PC-9 (cell line): Measurements from ENCODE around the gene ADAMTS3. TPM values are rescaled to one million over a fixed set of nuclear protein-coding genes. Genes with fewer than 3 reads are reported as not detected.

Source experiments
- BruUV-seq: library from RNA; stranded (reverse); fragments of 400-500 nt; replicated peaks from 2 replicates; lab custom pipeline; 2021; lab: Mats Ljungman, UMichigan
- CTCF ChIA-PET: fragments of 300-600 bp; sonication (Branson Sonifier 250); formaldehyde crosslinking; loops from one replicate; lab custom pipeline; 2022; ENCODE audit warnings: antibody characterized with exemption; lab: Charles Lee
- POLR2A ChIA-PET: fragments of 300-600 bp; sonication (Branson Sonifier 250); formaldehyde crosslinking; loops from one replicate; lab custom pipeline; 2022; ENCODE audit warnings: antibody characterized with exemption; ENCODE audit not compliant: unreplicated experiment; lab: Charles Lee
- DNase-seq, 2 experiments: peaks; one replicate each; pipeline versions ENCODE4 v3.0.0 to v3.0.0-alpha.2; 2015 to 2022; ENCODE audit warnings: mixed read lengths in 1 of 2
- H2AFZ ChIP-seq: fragments of 200-600 bp; sonication (generic); 2 replicates; pipeline ENCODE4 v1.8.1; 2017; ENCODE audit warnings: antibody characterized with exemption
- H3F3A ChIP-seq: fragments of 200-600 bp; sonication (generic); 2 replicates; pipeline ENCODE4 v1.8.1; 2017; ENCODE audit warnings: antibody characterized with exemption, mild to moderate bottlenecking, low read depth; ENCODE audit not compliant: insufficient read depth
- H3K27ac ChIP-seq: fragments of 200-600 bp; sonication (generic); 2 replicates; pipeline ENCODE4 v1.6.1; 2016; ENCODE audit warnings: mixed run types
- H3K27me3 ChIP-seq: fragments of 200-600 bp; sonication (generic); 2 replicates; pipeline ENCODE4 v1.6.1; 2016; ENCODE audit warnings: low read depth, mixed run types; ENCODE audit not compliant: insufficient read depth
- H3K36me3 ChIP-seq: fragments of 200-600 bp; sonication (generic); 2 replicates; pipeline ENCODE4 v1.6.1; 2016; ENCODE audit warnings: low read depth, mixed run types
- H3K4me1 ChIP-seq: fragments of 200-600 bp; sonication (generic); replicated peaks from 2 replicates; pipeline ENCODE4 v1.6.1; 2016; ENCODE audit warnings: mixed run types; ENCODE audit not compliant: insufficient read depth
- H3K4me2 ChIP-seq: fragments of 200-600 bp; sonication (generic); 2 replicates; pipeline ENCODE4 v1.6.1; 2017; ENCODE audit warnings: mixed run types
- H3K4me3 ChIP-seq: fragments of 200-600 bp; sonication (generic); 2 replicates; pipeline ENCODE4 v1.6.1; 2016; ENCODE audit warnings: mixed run types
- H3K79me2 ChIP-seq: fragments of 200-600 bp; sonication (generic); 2 replicates; pipeline ENCODE4 v1.6.1; 2017; ENCODE audit warnings: low read depth, mixed run types
- H3K9me2 ChIP-seq: fragments of 200-600 bp; sonication (generic); 2 replicates; pipeline ENCODE4 v1.8.1; 2017; ENCODE audit warnings: mild to moderate bottlenecking; ENCODE audit not compliant: insufficient read depth
- H3K9me3 ChIP-seq: fragments of 200-600 bp; sonication (generic); 2 replicates; pipeline ENCODE4 v1.8.1; 2016; ENCODE audit warnings: low read depth; ENCODE audit not compliant: insufficient read depth
- H4K20me1 ChIP-seq: fragments of 200-600 bp; sonication (generic); 2 replicates; pipeline ENCODE4 v1.8.1; 2017; ENCODE audit not compliant: insufficient read depth
- CTCF ChIP-seq: fragments of 200-600 bp; sonication (generic); conservative IDR thresholded peaks from 2 replicates; pipeline ENCODE4 v1.6.1; 2017; ENCODE audit warnings: mixed run types, antibody characterized with exemption, mild to moderate bottlenecking, moderate library complexity
- EZH2 ChIP-seq: fragments of 200-600 bp; sonication (generic); IDR thresholded peaks from 2 replicates; pipeline ENCODE4 v1.8.0; 2017; ENCODE audit warnings: antibody characterized with exemption, low read depth
- intact Hi-C: fragments of 100-400 bp; cut with micrococcal nuclease; formaldehyde crosslinking; loops from one replicate; pipeline ENCODE4 v1.10.0; 2022; ENCODE audit not compliant: unreplicated experiment
- total RNA-seq: library from RNA; stranded (reverse); gene quantifications from 2 replicates; pipeline ENCODE4 v1.2.3, GENCODE V29; 2021

ADAMTS3 gene
- total RNA-seq, 1 experiment from 2014 or later = 0.76 TPM

DNA sequence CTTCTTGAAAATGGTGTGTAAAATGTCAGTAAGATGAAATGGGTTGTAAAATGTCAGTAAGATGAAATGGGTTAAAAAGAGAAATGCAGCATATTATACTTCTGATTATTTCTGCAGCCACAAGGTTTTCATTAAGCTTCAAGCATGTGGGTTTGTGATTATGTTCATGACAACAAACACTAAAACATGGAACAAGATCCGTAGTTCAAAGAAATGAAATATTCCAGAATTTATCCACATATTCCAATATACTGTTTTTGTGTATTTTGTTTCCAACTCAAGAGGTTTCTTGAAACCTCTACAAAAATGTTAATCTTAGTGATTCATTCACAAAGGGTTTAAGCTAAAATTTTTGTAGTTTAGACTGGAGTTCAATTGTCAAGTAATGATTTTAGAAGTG, 84.0 kb downstream of the ADAMTS3 start:
- intact Hi-C loops = no loop called here
- Histone ChIP-seq H3K79me2 (no peaks in the 10 kb centered on the region), H3K9me3 (no peaks in the 10 kb centered on the region), H4K20me1 (no peaks in the 10 kb centered on the region), H3K4me3 (no peak overlapping the region), H3K9me2 (no peaks in the 10 kb centered on the region), H3K4me1 (no peaks in the 10 kb centered on the region), H3K4me2 (no peak overlapping the region), H3F3A (no peaks in the 10 kb centered on the region), H3K27me3 (no peaks in the 10 kb centered on the region), H3K36me3 (no peaks in the 10 kb centered on the region), H2AFZ (no peak overlapping the region), H3K27ac (no peak overlapping the region)
- TF ChIP-seq EZH2 = no peak
- no peak for TF ChIP-seq CTCF
- BruUV-seq = no TSS peak
- DNase-seq = no peak
- POLR2A ChIA-PET = no interaction called here
- CTCF ChIA-PET = no interaction called here

- Histone ChIP-seq H2AFZ (no peak overlapping the region), H3K79me2 (no peaks in the 10 kb centered on the region), H3F3A (no peaks in the 10 kb centered on the region), H3K9me3 (no peaks in the 10 kb centered on the region), H3K27ac (no peak overlapping the region), H3K36me3 (no peaks in the 10 kb centered on the region), H4K20me1 (no peaks in the 10 kb centered on the region), H3K4me3 (no peak overlapping the region), H3K9me2 (no peaks in the 10 kb centered on the region), H3K4me2 (no peak overlapping the region), H3K27me3 (no peaks in the 10 kb centered on the region), H3K4me1 (no peaks in the 10 kb centered on the region)
- ChIA-PET POLR2A (no interaction called here), CTCF (no interaction called here)
- no peak for DNase-seq
- TF ChIP-seq EZH2 (no peak), CTCF (no peak)
- no TSS peak for BruUV-seq
- intact Hi-C loops = no loop called here
These were observed 95.6 kb downstream of the ADAMTS3 start for GRCh38 chr4:72473434-72473900.

- TF ChIP-seq CTCF (no peak), EZH2 (no peak)
- POLR2A ChIA-PET = no interaction called here
- Histone ChIP-seq H3K36me3 (no peaks in the 10 kb centered on the region), H3K27me3 (no peaks in the 10 kb centered on the region), H2AFZ (no peak overlapping the region), H4K20me1 (no peaks in the 10 kb centered on the region), H3K4me1 (no peaks in the 10 kb centered on the region), H3F3A (no peaks in the 10 kb centered on the region), H3K27ac (no peak overlapping the region), H3K79me2 (no peaks in the 10 kb centered on the region), H3K4me3 (no peak overlapping the region), H3K4me2 (no peak overlapping the region), H3K9me3 (no peaks in the 10 kb centered on the region), H3K9me2 (no peaks in the 10 kb centered on the region)
- BruUV-seq = no TSS peak
- CTCF ChIA-PET = no interaction called here
- no peak for DNase-seq
- intact Hi-C loops = no loop called here
These were observed 97.2 kb downstream of the ADAMTS3 start for GRCh38 chr4:72471816-72472215.
